ENCODE data around the gene TEF.
A peak's percentile ranks its signal among the peaks of the same experiment; 100 is the strongest.

TEF gene, protein sequence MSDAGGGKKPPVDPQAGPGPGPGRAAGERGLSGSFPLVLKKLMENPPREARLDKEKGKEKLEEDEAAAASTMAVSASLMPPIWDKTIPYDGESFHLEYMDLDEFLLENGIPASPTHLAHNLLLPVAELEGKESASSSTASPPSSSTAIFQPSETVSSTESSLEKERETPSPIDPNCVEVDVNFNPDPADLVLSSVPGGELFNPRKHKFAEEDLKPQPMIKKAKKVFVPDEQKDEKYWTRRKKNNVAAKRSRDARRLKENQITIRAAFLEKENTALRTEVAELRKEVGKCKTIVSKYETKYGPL

DNA sequence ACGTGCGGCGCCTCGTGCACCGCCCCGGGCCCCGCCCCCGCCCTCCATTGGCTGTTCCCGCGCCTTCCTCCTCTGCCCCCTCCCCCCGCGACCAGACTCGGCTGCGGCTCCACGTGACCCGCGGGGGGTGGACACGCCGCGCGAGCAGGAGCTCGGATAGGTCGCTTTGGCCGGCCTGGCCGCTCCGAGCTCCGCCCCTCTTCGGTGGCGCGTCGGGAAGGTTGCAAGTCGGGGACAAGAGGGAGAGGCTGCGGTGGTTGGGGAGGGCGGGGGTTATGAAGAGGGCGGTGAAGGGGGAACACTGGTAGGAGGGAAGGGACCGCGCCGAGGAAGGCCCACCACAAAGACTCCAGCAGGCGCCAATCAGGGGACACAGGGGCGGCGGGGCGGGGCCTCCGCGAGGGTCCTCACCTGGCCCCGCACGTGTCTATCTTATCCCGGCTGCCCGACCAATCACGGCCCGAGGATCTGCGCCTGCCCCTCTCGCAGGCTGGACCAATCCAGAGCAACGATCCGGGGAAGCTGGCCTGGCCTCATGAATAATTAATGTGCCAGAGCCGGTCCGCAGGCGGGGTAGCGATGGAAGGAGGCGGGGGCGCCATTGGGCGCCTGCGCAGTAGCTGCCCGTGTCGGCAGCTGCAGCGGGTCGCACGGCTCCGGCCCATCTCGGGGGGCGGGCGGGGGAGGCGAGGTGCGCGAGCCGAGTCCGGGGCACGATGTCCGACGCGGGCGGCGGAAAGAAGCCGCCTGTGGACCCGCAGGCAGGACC lies at the start of gene TEF:
Gene TEF, plus strand, starts transcription at position 614 of the 769 bp plus-strand sequence. Its CDS starts 103 bp downstream, at position 717.
- DNase-seq, result peak; percentile 94

GRCh38 chr22:41332217-41332939 lies 49.4 kb upstream of the TEF start:
- no peak for DNase-seq

DNA sequence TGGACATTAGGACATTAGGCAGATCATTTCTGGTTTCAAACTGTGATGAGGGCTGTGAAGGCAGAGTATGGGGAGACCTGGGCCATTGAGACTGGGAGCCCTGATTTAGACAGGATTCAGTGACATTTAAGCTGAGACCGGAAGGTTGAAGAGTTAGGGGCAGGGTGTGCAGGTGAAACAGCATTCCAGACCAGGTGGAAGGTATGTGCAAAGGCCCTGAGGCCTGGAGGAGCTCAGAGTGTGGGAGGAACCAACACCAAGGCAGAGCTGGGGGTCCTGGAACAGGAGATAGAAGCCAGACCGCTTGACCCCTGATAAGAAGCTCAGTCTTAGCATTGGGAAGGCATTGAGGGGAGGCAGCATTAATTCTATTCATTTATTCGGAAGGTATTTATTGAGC lies 47.9 kb upstream of the TEF start:
- no peak for DNase-seq

GRCh38 chr22:41334215-41334614 lies 47.5 kb upstream of the TEF start:
- peak; percentile 45 for DNase-seq

GRCh38 chr22:41334951-41335635 lies 46.6 kb upstream of the TEF start:
- DNase-seq, result no peak

DNA sequence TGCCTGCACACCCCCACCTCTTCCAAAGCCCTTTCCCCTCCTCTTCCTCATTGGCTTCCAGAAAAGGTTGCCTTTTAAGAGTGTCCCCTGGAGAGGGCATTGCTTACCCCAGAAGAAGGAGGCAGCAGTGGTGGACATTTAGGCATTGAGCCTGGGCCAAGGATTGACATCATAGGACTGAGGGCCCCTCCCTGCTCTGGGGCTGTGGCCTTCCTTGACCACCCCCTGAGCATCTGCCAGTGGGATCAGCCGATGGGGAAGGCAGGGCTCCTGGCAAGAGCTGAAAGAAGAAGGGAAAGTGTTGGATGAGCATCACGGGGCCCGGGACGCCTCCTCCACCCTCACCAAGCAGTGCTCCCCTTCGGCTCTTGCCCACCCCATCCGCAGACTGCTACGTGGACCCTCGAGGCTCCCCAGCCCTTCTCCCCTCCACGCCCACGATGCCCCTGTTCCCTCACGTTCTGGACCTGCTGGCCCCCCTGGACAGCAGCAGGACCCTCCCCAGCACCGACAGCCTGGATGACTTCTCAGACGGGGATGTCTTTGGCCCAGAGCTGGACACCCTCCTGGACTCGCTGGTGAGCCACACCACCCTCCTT lies 43.0 kb upstream of the TEF start:
- DNase-seq, result no peak

DNA sequence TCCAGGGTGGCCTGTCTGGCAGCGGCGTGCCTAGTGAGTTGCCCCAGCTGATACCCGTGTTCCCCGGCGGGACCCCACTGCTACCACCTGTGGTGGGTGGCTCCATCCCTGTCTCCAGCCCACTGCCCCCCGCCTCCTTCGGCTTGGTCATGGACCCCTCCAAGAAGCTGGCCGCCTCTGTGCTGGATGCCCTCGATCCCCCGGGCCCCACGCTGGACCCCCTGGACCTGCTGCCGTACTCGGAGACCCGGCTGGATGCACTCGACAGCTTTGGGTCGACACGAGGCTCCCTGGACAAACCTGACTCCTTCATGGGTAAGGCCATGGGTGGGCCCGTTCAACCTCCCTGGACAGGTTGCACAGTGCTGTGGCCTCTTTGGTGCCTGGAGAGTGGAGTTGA lies 41.9 kb upstream of the TEF start:
- DNase-seq, result no peak

DNA sequence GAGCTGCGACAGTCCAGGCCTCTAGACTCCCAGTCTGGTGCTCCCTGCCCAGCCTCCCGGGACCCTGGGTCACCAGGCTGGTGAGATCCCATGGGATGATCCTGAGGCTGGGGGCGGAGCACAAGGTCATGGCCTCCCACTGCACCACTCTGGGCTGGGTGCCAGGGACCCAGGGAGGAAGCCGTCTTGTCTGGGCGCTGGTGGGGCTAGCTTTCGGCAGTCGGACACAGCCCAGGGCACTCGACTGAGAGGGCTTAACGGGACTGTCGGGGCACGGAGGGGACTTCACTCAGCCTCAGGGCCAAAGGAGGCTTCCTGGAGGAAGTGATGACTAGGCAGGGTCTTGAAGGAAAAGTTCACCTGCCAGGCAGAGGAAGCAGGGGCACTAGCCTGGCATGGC lies 41.4 kb upstream of the TEF start:
- DNase-seq, result no peak

- no peak for DNase-seq
Observed at GRCh38 chr22:41341012-41341411, 40.7 kb upstream of the TEF start.

- DNase-seq, result no peak
Observed at GRCh38 chr22:41341990-41342389, 39.8 kb upstream of the TEF start.

- no peak for DNase-seq
Observed at GRCh38 chr22:41343300-41343699, 38.4 kb upstream of the TEF start.

DNA sequence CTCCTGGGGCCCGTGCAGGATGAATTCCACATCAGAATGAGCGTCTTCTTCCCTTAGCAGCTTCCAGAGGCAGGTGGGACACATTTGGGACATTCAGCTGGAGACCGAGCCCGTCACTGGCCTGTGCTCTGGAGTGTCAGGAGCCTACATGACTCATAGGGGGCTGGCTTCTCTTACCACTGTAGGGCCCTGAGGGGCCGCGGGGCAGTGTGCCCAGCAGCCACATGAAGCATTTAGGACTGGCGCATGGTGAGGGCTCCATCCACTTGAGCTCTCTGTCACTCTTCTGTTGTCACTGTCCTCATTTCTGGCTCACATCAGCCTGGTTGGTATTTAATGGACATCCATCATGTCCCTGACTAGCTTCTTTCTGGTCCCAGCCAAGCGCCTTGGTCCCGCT lies 38.0 kb upstream of the TEF start:
- no peak for DNase-seq

GRCh38 chr22:41344189-41344788 lies 37.5 kb upstream of the TEF start:
- no peak for DNase-seq

DNA sequence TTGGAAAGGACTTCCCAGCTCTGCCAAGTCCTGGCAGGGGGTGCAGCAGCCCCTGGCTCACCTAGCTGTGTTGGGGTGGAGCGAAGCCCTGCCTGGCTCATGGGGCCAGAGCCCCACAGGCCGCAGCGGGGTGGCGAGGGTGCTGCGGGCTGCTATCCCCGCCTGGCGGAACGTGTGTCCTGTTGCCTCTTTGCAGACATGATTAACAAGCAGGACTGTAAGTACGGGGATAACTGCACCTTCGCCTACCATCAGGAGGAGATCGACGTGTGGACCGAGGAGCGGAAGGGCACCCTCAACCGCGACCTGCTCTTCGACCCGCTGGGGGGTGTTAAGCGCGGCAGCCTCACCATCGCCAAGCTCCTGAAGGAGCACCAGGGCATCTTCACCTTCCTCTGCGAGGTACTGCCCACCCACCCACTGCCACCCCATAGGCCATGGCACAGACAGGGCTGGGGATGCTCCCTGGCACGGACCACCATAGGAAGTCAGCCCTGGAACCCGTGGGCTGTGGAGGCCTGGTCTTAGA lies 35.9 kb upstream of the TEF start:
- no peak for DNase-seq

GRCh38 chr22:41347066-41347859 lies 34.5 kb upstream of the TEF start:
- peak; percentile 21 for DNase-seq

GRCh38 chr22:41348964-41349484 lies 32.7 kb upstream of the TEF start:
- no peak for DNase-seq

DNA sequence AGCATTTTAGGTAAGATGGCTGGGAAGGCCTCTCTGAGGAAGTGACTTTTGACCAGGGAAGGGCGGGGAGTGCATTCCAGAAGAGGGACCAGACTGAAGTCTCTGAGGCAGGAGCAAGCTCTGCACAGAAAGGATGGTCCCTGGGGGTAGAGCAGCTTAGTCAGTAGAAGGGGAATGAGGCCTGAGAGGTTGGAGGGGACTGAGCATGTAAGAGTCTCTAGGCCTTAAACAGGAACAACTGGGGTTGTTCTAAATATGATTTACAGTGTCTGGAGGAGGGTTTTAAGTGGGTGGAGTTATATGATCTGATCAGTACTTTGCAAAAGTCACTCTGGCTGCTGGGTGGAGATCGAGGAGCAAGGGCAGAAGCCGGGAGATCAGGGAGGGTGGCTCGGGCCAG lies 31.7 kb upstream of the TEF start:
- no peak for DNase-seq

- DNase-seq, result no peak
Observed at GRCh38 chr22:41351011-41351410, 30.7 kb upstream of the TEF start.

GRCh38 chr22:41352058-41352457 lies 29.7 kb upstream of the TEF start:
- DNase-seq, result no peak

DNA sequence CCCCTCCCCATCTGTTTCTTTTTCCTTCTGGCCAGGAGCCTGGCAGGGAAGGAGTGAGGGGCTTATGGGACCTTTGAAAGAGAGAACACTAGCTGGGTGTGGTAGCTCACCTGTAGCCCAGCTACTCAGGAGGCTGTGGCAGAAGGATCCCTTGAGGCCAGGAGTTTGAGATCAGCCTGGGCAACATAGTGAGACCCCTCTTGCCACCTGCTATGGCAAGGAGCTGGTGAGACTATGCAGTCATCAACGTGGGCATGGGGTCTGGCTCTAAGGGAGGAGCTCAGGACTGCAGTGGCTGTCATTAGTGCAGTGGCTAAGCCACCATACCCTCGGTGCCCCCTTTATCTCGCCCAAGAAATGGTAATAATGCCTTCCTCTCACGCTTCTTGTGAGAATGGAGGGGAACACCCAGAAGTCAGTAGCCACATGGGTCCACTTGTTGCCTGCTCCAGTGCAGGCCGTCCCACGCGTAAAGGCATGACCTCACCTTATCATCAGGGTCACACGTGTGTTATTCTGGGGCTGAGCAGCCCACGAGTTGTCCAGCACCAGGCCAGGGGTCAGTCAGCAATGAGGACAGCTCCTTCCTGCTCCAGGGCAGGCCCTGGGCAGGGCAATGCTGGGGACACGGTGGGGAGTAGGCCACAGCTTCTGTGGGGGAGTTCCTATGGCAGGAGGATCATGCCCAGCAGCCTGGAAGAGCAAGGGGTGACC lies 27.7 kb upstream of the TEF start:
- no peak for DNase-seq

Measured in NCI-H446 treated with DMSO at 0.1 percent for 48 hours (cell line).